Keratinocyte (primary cell): ENCODE results near the gene CORO2A. TPM values are rescaled to one million over a fixed set of nuclear protein-coding genes. Genes with fewer than 3 reads are reported as not detected.

Experiments used
- DNase-seq: peaks from one replicate; pipeline ENCODE4 v3.0.0-alpha.2; 2011; ENCODE audit warnings: low read depth, missing footprints, low spot score
- FAIRE-seq: peaks from 2 replicates; lab custom pipeline; 2011; peaks lifted over from hg19 to GRCh38; lab: Jason Lieb, UNC
- H2AFZ ChIP-seq: 2 replicates; pipeline ENCODE4 v1.6.0; 2012; ENCODE audit warnings: low read length, control low read depth, inconsistent platforms; ENCODE audit not compliant: control insufficient read depth
- H3K27ac ChIP-seq: 2 replicates; pipeline ENCODE4 v1.5.1; 2011; ENCODE audit warnings: low read length; ENCODE audit not compliant: control insufficient read depth, insufficient read depth
- H3K27me3 ChIP-seq: 3 replicates; pipeline ENCODE4 v1.6.0; 2011; ENCODE audit warnings: low read length; ENCODE audit not compliant: control insufficient read depth, insufficient read depth; ENCODE audit errors: extremely low read depth
- H3K36me3 ChIP-seq, 2 experiments: 2 replicates in 1 of 2; 3 replicates in 1 of 2; pipeline ENCODE4 v1.5.1; 2011; ENCODE audit warnings: low read length in 2 of 2, mild to moderate bottlenecking in 1 of 2; ENCODE audit not compliant: control insufficient read depth in 2 of 2, insufficient read depth in 2 of 2; ENCODE audit errors: extremely low read depth in 1 of 2
- H3K4me1 ChIP-seq: 3 replicates; pipeline ENCODE4 v1.5.1; 2011; ENCODE audit warnings: low read length; ENCODE audit not compliant: control insufficient read depth, insufficient read depth; ENCODE audit errors: extremely low read depth
- H3K4me2 ChIP-seq: 3 replicates; pipeline ENCODE4 v1.6.0; 2011; ENCODE audit warnings: low read depth, low read length; ENCODE audit not compliant: control insufficient read depth, insufficient read depth; ENCODE audit errors: extremely low read depth
- H3K4me3 ChIP-seq, 3 experiments: fragments of 200-600 bp in 1 of 3; sonication (generic) in 1 of 3; 2 replicates in 2 of 3; 3 replicates in 1 of 3; pipeline ENCODE4 v1.5.1; 2011 to 2016; ENCODE audit warnings: low read length in 3 of 3, mild to moderate bottlenecking in 3 of 3, control low read depth in 2 of 3, inconsistent platforms in 1 of 3, low read depth in 1 of 3, mixed read lengths in 1 of 3, mixed run types in 1 of 3, moderate library complexity in 1 of 3; ENCODE audit not compliant: control insufficient read depth in 2 of 3, insufficient read depth in 2 of 3; ENCODE audit errors: extremely low read depth in 1 of 3
- H3K79me2 ChIP-seq: 2 replicates; pipeline ENCODE4 v1.6.0; 2012; ENCODE audit warnings: low read length; ENCODE audit not compliant: control insufficient read depth, insufficient read depth
- H3K9ac ChIP-seq: 3 replicates; pipeline ENCODE4 v1.6.0; 2011; ENCODE audit warnings: low read length; ENCODE audit not compliant: control insufficient read depth, insufficient read depth; ENCODE audit errors: extremely low read depth
- H3K9me1 ChIP-seq: 3 replicates; pipeline ENCODE4 v1.6.0; 2011; ENCODE audit warnings: low read length; ENCODE audit not compliant: control insufficient read depth, insufficient read depth; ENCODE audit errors: extremely low read depth
- H3K9me3 ChIP-seq: 2 replicates; pipeline ENCODE4 v1.5.1; 2012; ENCODE audit warnings: low read depth, low read length; ENCODE audit not compliant: control insufficient read depth
- H4K20me1 ChIP-seq: 3 replicates; pipeline ENCODE4 v1.6.0; 2011; ENCODE audit warnings: low read length; ENCODE audit not compliant: control insufficient read depth, insufficient read depth; ENCODE audit errors: extremely low read depth
- CTCF ChIP-seq, 3 experiments: IDR thresholded peaks in 1 of 3; conservative IDR thresholded peaks in 1 of 3; optimal IDR thresholded peaks in 1 of 3; 2 replicates in 2 of 3; 3 replicates in 1 of 3; pipeline versions ENCODE3 to v1.5.1; 2011; ENCODE audit warnings: low read length in 3 of 3, mild to moderate bottlenecking in 3 of 3, moderate library complexity in 2 of 3, control low read depth in 1 of 3, inconsistent platforms in 1 of 3; ENCODE audit not compliant: insufficient read depth in 2 of 3; ENCODE audit errors: extremely low read depth in 1 of 3
- EZH2 ChIP-seq: IDR thresholded peaks from one replicate; pipeline ENCODE4 v1.6.1; 2012; ENCODE audit warnings: inconsistent platforms, mild to moderate bottlenecking, low read length, moderate library complexity
- dilution Hi-C: fragments of 300-500 bp; cut with MboI; formaldehyde crosslinking; loops from one replicate; pipeline ENCODE4 v1.7.0; 2020; ENCODE audit warnings: low sequenced_read_pairs; ENCODE audit not compliant: extremely low pct_ligation_motif_present
- polyA plus RNA-seq, 5 experiments: library from polyadenylated mRNA; depleted of rRNA in 3 of 5; stranded (reverse) in 3 of 5; stranded (forward) in 1 of 5; unstranded in 1 of 5; fragments of >200 nt; gene quantifications; 1 replicate in 1 of 5; 2 replicates in 3 of 5; 3 replicates in 1 of 5; pipeline versions ENCODE4 v1.2.1 to v1.2.3, GENCODE V29; 2011 to 2012; ENCODE audit warnings: missing spikeins in 2 of 5, low read depth in 1 of 5, low replicate concordance in 1 of 5

CORO2A gene
- polyA plus RNA-seq, 1 donor (not counting 4 experiments of a cell fraction or from before 2014, with no cell fraction given), result 31.7 TPM

- peaks cover 17% of the 10 kb centered on the region for H3K4me1 ChIP-seq
- H3K9me1 ChIP-seq, result peaks cover 3% of the 10 kb centered on the region
- no peak overlapping the region for H3K27ac ChIP-seq
- dilution Hi-C loops, result no loop called here
- H3K9ac ChIP-seq, result no peak overlapping the region
- peaks cover 15% of the 10 kb centered on the region for H3K79me2 ChIP-seq
- H3K27me3 ChIP-seq, result no peaks in the 10 kb centered on the region
- DNase-seq (no peak), FAIRE-seq (no peak)
- no peak for TF ChIP-seq CTCF (optimal IDR thresholded peaks at IDR 0.05 in 1 of 3, IDR thresholded peaks at IDR 0.05 in 1 of 3, conservative IDR thresholded peaks at IDR 0.05 in 1 of 3; ENCODE audit: extremely low read depth in 1 of 3, insufficient read depth in 2 of 3, low read length in 3 of 3)
- TF ChIP-seq EZH2, result no peak
- H3K4me2 ChIP-seq, result no peak overlapping the region
- no peaks in the 10 kb centered on the region for H3K9me3 ChIP-seq
- no peak overlapping the region for H2AFZ ChIP-seq
- no peak overlapping the region for H3K4me3 ChIP-seq
- H3K36me3 ChIP-seq, result peaks cover 14 to 25% of the 10 kb centered on the region in 2 experiments
- no peaks in the 10 kb centered on the region for H4K20me1 ChIP-seq
These were observed 3.2 kb upstream of the CORO2A start for GRCh38 chr9:98195671-98196070.

GRCh38 chr9:98193336-98193944, 1.0 kb upstream of the CORO2A start:
- peak overlapping the region; percentile 63 to 72 (median 69) for H3K4me3 ChIP-seq
- FAIRE-seq, result no peak
- H3K27ac ChIP-seq, result peak overlapping the region; percentile 89
- dilution Hi-C loops, result no loop called here
- DNase-seq, result no peak
- no peaks in the 10 kb centered on the region for H3K27me3 ChIP-seq
- no peaks in the 10 kb centered on the region for H3K9me3 ChIP-seq
- peak overlapping the region; percentile 91 for H3K9ac ChIP-seq
- H4K20me1 ChIP-seq, result no peaks in the 10 kb centered on the region
- no peak for TF ChIP-seq CTCF (optimal IDR thresholded peaks at IDR 0.05 in 1 of 3, IDR thresholded peaks at IDR 0.05 in 1 of 3, conservative IDR thresholded peaks at IDR 0.05 in 1 of 3; ENCODE audit: extremely low read depth in 1 of 3, insufficient read depth in 2 of 3, low read length in 3 of 3)
- no peak for TF ChIP-seq EZH2
- peaks cover 19% of the 10 kb centered on the region for H3K4me1 ChIP-seq
- H3K4me2 ChIP-seq, result peak overlapping the region; percentile 61
- H3K9me1 ChIP-seq, result peaks cover 3% of the 10 kb centered on the region
- H3K36me3 ChIP-seq, result peaks cover 7 to 9% of the 10 kb centered on the region in 2 experiments
- peaks cover 34% of the 10 kb centered on the region for H3K79me2 ChIP-seq
- peak overlapping the region; percentile 68 for H2AFZ ChIP-seq
